ENCODE data around the gene MEGF6.

GRCh38 chr1:3440711-3441409, 170.4 kb downstream of the MEGF6 start:
- no peak for TF ChIP-seq CTCF (IDR thresholded peaks at IDR 0.05)
- TF ChIP-seq POLR2A (IDR thresholded peaks at IDR 0.05), result no peak
